Erythroblast (primary cell): Measurements from ENCODE around the gene ADCY4.

Experiments
- GATA1 ChIP-seq: IDR thresholded peaks from 2 replicates; pipeline ENCODE4 v1.6.1; 2011; ENCODE audit warnings: low read depth, mild to moderate bottlenecking, control low read depth, low read length, moderate library complexity
- POLR2A ChIP-seq: IDR thresholded peaks from 2 replicates; pipeline ENCODE4 v1.6.1; 2011; ENCODE audit warnings: mild to moderate bottlenecking, low read length

DNA sequence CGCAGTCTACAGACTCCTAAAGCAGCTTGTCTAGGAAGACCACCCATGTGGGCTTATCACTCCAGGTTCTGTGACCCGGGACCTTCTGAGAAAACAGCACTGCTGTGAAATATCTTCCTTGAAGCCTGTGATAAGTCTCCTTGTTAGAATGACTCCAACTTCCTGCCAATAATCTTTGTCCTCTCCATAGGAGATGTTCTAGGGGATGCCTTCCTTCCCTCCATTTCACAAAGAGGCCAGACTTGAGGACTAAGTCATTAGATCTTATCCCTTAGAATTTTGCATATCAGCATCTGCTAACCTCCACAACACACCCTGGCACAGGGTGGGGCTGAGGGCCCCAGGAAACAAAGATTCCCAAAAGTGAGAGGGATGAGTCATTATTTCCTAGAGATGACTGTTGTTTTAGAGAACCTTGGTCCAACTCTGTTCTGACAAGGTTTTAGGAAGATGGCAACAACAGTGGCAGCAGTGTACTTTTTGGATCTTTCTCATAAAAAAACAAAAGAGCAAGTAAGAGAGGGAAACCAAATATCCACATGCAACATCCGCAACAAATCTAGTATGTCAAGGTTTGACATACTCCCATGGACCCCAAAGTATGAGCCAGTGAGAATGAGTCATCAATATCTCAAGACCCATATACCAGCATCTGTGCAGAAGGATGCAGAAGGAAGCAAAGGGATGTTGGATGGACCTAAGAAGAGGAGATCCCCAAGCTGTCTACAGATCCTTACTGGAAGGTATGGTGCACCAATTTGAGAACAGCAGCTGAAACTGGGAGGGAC is 17.5 kb downstream of the ADCY4 start:
- TF ChIP-seq POLR2A (no peak), GATA1 (no peak)
